ENCODE results near the gene HRCT1.

- TF ChIP-seq SIN3A (IDR thresholded peaks at IDR 0.05; ENCODE audit: borderline replicate concordance, insufficient read depth, low read length) (no peak), POLR2AphosphoS5 (IDR thresholded peaks at IDR 0.05; ENCODE audit: low read depth, low read length) (no peak), REST (IDR thresholded peaks at IDR 0.05; ENCODE audit: insufficient read depth in 1 of 2, low read depth in 2 of 2, low read length in 2 of 2) (no peak), TAF1 (IDR thresholded peaks at IDR 0.05; ENCODE audit: borderline replicate concordance, insufficient read depth, low read length) (no peak), FOXP2 (optimal IDR thresholded peaks at IDR 0.05; ENCODE audit: borderline replicate concordance, extremely low read depth, extremely low read length, insufficient read depth) (no peak)
These were observed 41.2 kb upstream of the HRCT1 start for GRCh38 chr9:35864695-35865255.
